GM23248 (cell line): ENCODE results near the gene ADGRE2. TPM values are rescaled to one million over a fixed set of nuclear protein-coding genes. Genes with fewer than 3 reads are reported as not detected.

Experiments
- DNase-seq: peaks from one replicate; pipeline ENCODE4 v3.0.0-alpha.2; 2015
- H2AFZ ChIP-seq: fragments of 200-600 bp; sonication (generic); 2 replicates; pipeline ENCODE4 v1.6.1; 2016; ENCODE audit warnings: antibody characterized with exemption
- H3F3A ChIP-seq: fragments of 200-600 bp; sonication (generic); 2 replicates; pipeline ENCODE4 v1.6.1; 2016; ENCODE audit warnings: mild to moderate bottlenecking, antibody characterized with exemption, mixed run types; ENCODE audit not compliant: insufficient read depth
- H3K27ac ChIP-seq: fragments of 200-600 bp; sonication (generic); 2 replicates; pipeline ENCODE4 v1.5.1; 2016; ENCODE audit warnings: mild to moderate bottlenecking
- H3K27me3 ChIP-seq: fragments of 200-600 bp; sonication (generic); replicated peaks from 2 replicates; pipeline ENCODE4 v1.6.1; 2016; ENCODE audit warnings: mild to moderate bottlenecking; ENCODE audit not compliant: insufficient read depth
- H3K36me3 ChIP-seq: fragments of 200-600 bp; sonication (generic); 2 replicates; pipeline ENCODE4 v1.6.1; 2016; ENCODE audit warnings: low read depth, mild to moderate bottlenecking
- H3K4me1 ChIP-seq: fragments of 200-600 bp; sonication (generic); 2 replicates; pipeline ENCODE4 v1.6.1; 2016; ENCODE audit warnings: mild to moderate bottlenecking; ENCODE audit not compliant: insufficient read depth
- H3K4me2 ChIP-seq: fragments of 200-600 bp; sonication (generic); one replicate; pipeline ENCODE4 v1.6.1; 2016; ENCODE audit warnings: mild to moderate bottlenecking; ENCODE audit not compliant: unreplicated experiment
- H3K4me3 ChIP-seq: fragments of 200-600 bp; sonication (generic); 2 replicates; pipeline ENCODE4 v1.5.1; 2016; ENCODE audit warnings: mild to moderate bottlenecking
- H3K79me2 ChIP-seq: fragments of 200-600 bp; sonication (generic); 2 replicates; pipeline ENCODE4 v1.6.1; 2016; ENCODE audit warnings: mild to moderate bottlenecking; ENCODE audit not compliant: insufficient read depth
- H3K9ac ChIP-seq: fragments of 200-600 bp; sonication (generic); 2 replicates; pipeline ENCODE4 v1.6.1; 2016; ENCODE audit warnings: mild to moderate bottlenecking
- H3K9me2 ChIP-seq: fragments of 200-600 bp; sonication (generic); 2 replicates; pipeline ENCODE4 v1.6.1; 2016; ENCODE audit warnings: mixed run types, mild to moderate bottlenecking, moderate library complexity; ENCODE audit not compliant: insufficient read depth
- H3K9me3 ChIP-seq: fragments of 200-600 bp; sonication (generic); one replicate; pipeline ENCODE4 v1.6.1; 2017; ENCODE audit warnings: low read depth
- H4K20me1 ChIP-seq: fragments of 200-600 bp; sonication (generic); 2 replicates; pipeline ENCODE4 v1.6.0; 2016; ENCODE audit not compliant: insufficient read depth
- EZH2 ChIP-seq: fragments of 200-600 bp; sonication (generic); IDR thresholded peaks from 2 replicates; pipeline ENCODE4 v1.6.1; 2018; ENCODE audit warnings: antibody characterized with exemption, mild to moderate bottlenecking; ENCODE audit not compliant: insufficient read depth, poor library complexity, severe bottlenecking
- EZH2phosphoT487 ChIP-seq: fragments of 200-600 bp; sonication (generic); IDR thresholded peaks from 2 replicates; pipeline ENCODE4 v1.6.1; 2018; ENCODE audit warnings: antibody characterized with exemption, moderate library complexity, mild to moderate bottlenecking, low read depth; ENCODE audit not compliant: insufficient read depth
- WGBS, 2 experiments: methylation state at CpG; one replicate each; pipeline ENCODE4 v1.1.6; 2015 to 2017; ENCODE audit warnings: low lambda C conversion rate in 2 of 2, low coverage in 1 of 2; ENCODE audit errors: missing lambda C conversion rate in 2 of 2; 5-methylcytosine and 5-hydroxymethylcytosine counted together
- in situ Hi-C: fragments of 300-500 bp; cut with MboI; formaldehyde crosslinking; loops from 2 replicates; pipeline ENCODE4 v1.15.0; 2020
- polyA plus RNA-seq: library from polyadenylated mRNA; unstranded; fragments of >200 nt; fragmentation: Nextera tagmentation; extraction: Ambion mirVana; gene quantifications from 2 replicates; pipeline ENCODE4 v1.2.1, GENCODE V29; 2016
- total RNA-seq: library from RNA; depleted of rRNA; stranded (reverse); fragments of >200 nt; shearing (Covaris generic); gene quantifications from 2 replicates; pipeline ENCODE4 v1.2.3, GENCODE V29; 2014

The ADGRE2 gene
- total and polyA plus RNA-seq, 2 experiments from 2014 or later = 0.05 TPM; not detected in 1

DNA sequence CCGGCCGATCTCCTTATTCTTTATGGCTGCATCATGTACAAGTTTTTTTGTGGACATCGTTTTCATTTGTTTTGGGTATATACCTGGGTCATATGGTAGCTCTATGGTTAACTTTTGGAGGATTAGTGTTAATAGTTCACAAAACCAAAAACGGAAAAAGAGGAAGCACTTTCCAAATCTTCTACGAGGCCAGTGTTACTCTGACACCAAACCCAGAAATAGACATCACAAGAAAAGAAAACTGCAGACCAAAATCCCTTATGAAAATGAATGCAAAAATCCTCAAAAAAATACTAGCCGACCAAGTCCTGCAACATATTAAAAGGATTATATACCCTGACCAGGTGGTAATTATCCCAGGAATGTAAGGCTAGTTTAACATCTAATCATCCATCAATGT lies 29.8 kb downstream of the ADGRE2 start:
- H3K36me3 ChIP-seq = no peaks in the 10 kb centered on the region
- H3K9me2 ChIP-seq = no peaks in the 10 kb centered on the region
- H3K9ac ChIP-seq = no peak overlapping the region
- no peaks in the 10 kb centered on the region for H3K4me1 ChIP-seq
- H3K27me3 ChIP-seq = no peaks in the 10 kb centered on the region
- no peaks in the 10 kb centered on the region for H3K9me3 ChIP-seq
- no peak for TF ChIP-seq EZH2
- no peak for TF ChIP-seq EZH2phosphoT487
- no peak for DNase-seq
- H2AFZ ChIP-seq = no peak overlapping the region
- no peak overlapping the region for H3K27ac ChIP-seq
- H3K79me2 ChIP-seq = no peaks in the 10 kb centered on the region
- in situ Hi-C loops = no loop called here
- WGBS, 2 experiments = 48 to 53% methylated on average over 6 of the region's 6 CpGs
- no peak overlapping the region for H3K4me3 ChIP-seq
- no peak overlapping the region for H3K4me2 ChIP-seq
- no peaks in the 10 kb centered on the region for H3F3A ChIP-seq
- no peaks in the 10 kb centered on the region for H4K20me1 ChIP-seq

DNA sequence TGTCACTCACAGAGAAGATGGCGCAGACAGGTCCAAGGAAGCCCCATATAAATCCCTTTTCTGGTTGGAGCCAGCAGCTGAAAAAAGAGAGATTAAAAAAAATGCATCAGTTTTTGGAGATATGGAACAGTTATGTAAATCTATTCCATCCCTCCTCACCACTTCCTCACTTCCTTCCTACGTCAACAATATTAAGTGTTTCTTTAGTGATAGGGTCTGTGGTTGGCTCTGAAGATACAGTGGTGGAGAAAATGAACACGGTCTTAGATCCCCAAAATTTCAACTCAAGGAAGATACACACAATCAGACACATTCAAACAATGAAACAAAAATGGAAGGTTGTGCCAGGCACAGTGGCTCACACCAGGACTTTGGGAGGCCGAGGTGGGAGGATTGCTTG lies 31.5 kb downstream of the ADGRE2 start:
- Histone ChIP-seq H3K27me3 (no peaks in the 10 kb centered on the region), H4K20me1 (no peaks in the 10 kb centered on the region), H3K9ac (no peak overlapping the region), H3F3A (no peaks in the 10 kb centered on the region), H3K4me1 (no peaks in the 10 kb centered on the region), H2AFZ (no peak overlapping the region), H3K9me3 (no peaks in the 10 kb centered on the region), H3K27ac (no peak overlapping the region), H3K79me2 (no peaks in the 10 kb centered on the region), H3K4me3 (no peak overlapping the region), H3K9me2 (no peaks in the 10 kb centered on the region), H3K36me3 (no peaks in the 10 kb centered on the region), H3K4me2 (no peak overlapping the region)
- in situ Hi-C loops = no loop called here
- no peak for TF ChIP-seq EZH2phosphoT487
- no peak for TF ChIP-seq EZH2
- WGBS, 2 experiments = 38 to 41% methylated on average over 4 of the region's 4 CpGs
- no peak for DNase-seq

DNA sequence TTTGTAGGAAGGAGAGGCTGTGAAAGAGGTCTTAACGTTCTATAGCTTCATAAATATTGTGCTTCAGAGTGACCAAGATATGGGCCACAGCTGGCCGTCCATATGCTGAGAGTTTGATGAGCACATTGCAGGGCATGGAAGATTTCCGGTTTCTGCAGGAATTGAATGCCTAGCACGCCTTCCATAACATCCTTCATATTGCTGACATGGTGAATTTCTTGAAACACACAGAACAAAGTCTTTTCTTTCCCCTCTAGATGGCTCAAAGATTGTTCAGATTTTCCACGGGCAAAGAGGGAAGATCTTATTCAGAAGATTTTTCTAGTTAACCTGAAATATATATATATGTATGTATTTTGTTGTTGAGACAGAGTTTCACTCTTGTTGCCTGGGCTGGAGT lies 42.4 kb downstream of the ADGRE2 start:
- Histone ChIP-seq H3K27me3 (no peaks in the 10 kb centered on the region), H3K9me3 (no peaks in the 10 kb centered on the region), H4K20me1 (no peaks in the 10 kb centered on the region), H2AFZ (no peak overlapping the region), H3K9ac (no peak overlapping the region), H3K27ac (no peak overlapping the region), H3K4me1 (no peaks in the 10 kb centered on the region), H3K9me2 (no peaks in the 10 kb centered on the region), H3K4me2 (no peak overlapping the region), H3K36me3 (no peaks in the 10 kb centered on the region), H3K4me3 (no peak overlapping the region), H3K79me2 (no peaks in the 10 kb centered on the region), H3F3A (no peaks in the 10 kb centered on the region)
- DNase-seq = no peak
- no peak for TF ChIP-seq EZH2phosphoT487
- no peak for TF ChIP-seq EZH2
- in situ Hi-C loops = no loop called here
- 7 to 14% methylated on average over 5 of the region's 5 CpGs for WGBS, 2 experiments

- DNase-seq = no peak
- Histone ChIP-seq H3K4me1 (no peaks in the 10 kb centered on the region), H3F3A (no peaks in the 10 kb centered on the region), H3K27ac (no peak overlapping the region), H3K36me3 (no peaks in the 10 kb centered on the region), H3K9ac (no peak overlapping the region), H3K9me2 (no peaks in the 10 kb centered on the region), H3K4me2 (no peak overlapping the region), H3K4me3 (no peak overlapping the region), H4K20me1 (no peaks in the 10 kb centered on the region), H3K79me2 (no peaks in the 10 kb centered on the region), H2AFZ (no peak overlapping the region), H3K27me3 (no peaks in the 10 kb centered on the region), H3K9me3 (no peaks in the 10 kb centered on the region)
- TF ChIP-seq EZH2phosphoT487 (no peak), EZH2 (no peak)
- in situ Hi-C loops = no loop called here
- 35 to 40% methylated on average over 1 of the region's 1 CpG for WGBS, 2 experiments
Observed at GRCh38 chr19:14733574-14733973, 44.8 kb downstream of the ADGRE2 start.

DNA sequence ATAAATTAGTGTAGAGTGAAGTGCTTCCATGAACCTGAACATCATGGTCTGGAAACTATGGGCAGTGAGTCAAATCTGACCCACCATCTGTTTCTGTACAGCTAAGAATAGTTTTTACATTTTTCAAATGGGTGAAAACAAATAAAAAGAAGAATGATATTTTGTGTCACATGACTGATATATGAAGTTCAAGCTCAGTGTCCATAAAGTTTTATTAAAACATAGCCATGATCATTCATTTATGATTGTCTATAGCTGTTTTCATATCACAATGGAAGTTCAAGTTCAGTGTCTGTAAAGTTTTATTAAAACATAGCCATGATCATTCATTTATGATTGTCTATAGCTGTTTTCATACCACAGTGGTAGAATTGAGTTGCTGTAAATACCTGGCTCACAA lies 45.9 kb downstream of the ADGRE2 start:
- Histone ChIP-seq H4K20me1 (no peaks in the 10 kb centered on the region), H3K27ac (no peak overlapping the region), H3K36me3 (no peaks in the 10 kb centered on the region), H3K9me3 (no peaks in the 10 kb centered on the region), H3K4me3 (no peak overlapping the region), H3K9me2 (no peaks in the 10 kb centered on the region), H2AFZ (no peak overlapping the region), H3K9ac (no peak overlapping the region), H3K4me2 (no peak overlapping the region), H3K79me2 (no peaks in the 10 kb centered on the region), H3K27me3 (no peaks in the 10 kb centered on the region), H3F3A (no peaks in the 10 kb centered on the region), H3K4me1 (no peaks in the 10 kb centered on the region)
- no peak for DNase-seq
- in situ Hi-C loops = no loop called here
- TF ChIP-seq EZH2 = no peak
- TF ChIP-seq EZH2phosphoT487 = no peak
